Stimulated activated naive CD8-positive, alpha-beta T cell treated with anti-CD3 and anti-CD28 coated beads, Interleukin-15, amount 100 ng/mL, for 72 hours (primary cell): Measurements from ENCODE around the gene TNFAIP3.
"Not testable (repeated sequence)": the region's sequence is repeated elsewhere in the genome, so short reads cannot be mapped to it uniquely, and the experiment has no call there.

Experiments used
- ATAC-seq: fragments of 150-1000 bp; cut with Tn5 transposase; 2 replicates; pipeline ENCODE4 v1.10.0; 2021; ENCODE audit warnings: mild to moderate bottlenecking, moderate library complexity
- DNase-seq, 2 donors: peaks; one replicate each; pipeline ENCODE4 v3.0.0; 2021 to 2022
- H3K27ac Mint-ChIP-seq, 2 donors: one replicate each; pipeline ENCODE4 v1.8.0; 2022; ENCODE audit warnings: mild to moderate bottlenecking in 2 of 2, mixed read lengths in 2 of 2, moderate library complexity in 2 of 2
- H3K27me3 Mint-ChIP-seq: one replicate; pipeline ENCODE4 v1.8.0; 2022; ENCODE audit warnings: mixed read lengths
- H3K4me1 Mint-ChIP-seq: one replicate; pipeline ENCODE4 v1.8.0; 2022; ENCODE audit warnings: mild to moderate bottlenecking, mixed read lengths
- H3K4me3 Mint-ChIP-seq, 2 donors: one replicate each; pipeline ENCODE4 v1.8.0; 2022; ENCODE audit warnings: mild to moderate bottlenecking in 2 of 2, mixed read lengths in 2 of 2, moderate library complexity in 1 of 2
- H3K9me3 Mint-ChIP-seq, 2 donors: one replicate each; pipeline ENCODE4 v1.8.0; 2022; ENCODE audit warnings: mixed read lengths in 2 of 2

The TNFAIP3 gene

GRCh38 chr6:137836788-137837187 is 30.3 kb upstream of the TNFAIP3 start:
- H3K4me3 Mint-ChIP-seq, result no peak overlapping the region
- peaks cover 13% of the 10 kb centered on the region for H3K4me1 Mint-ChIP-seq
- ATAC-seq (no peak), DNase-seq (no peak)
- no peaks in the 10 kb centered on the region for H3K27me3 Mint-ChIP-seq
- peaks cover 30 to 59% of the 10 kb centered on the region in 2 donors for H3K9me3 Mint-ChIP-seq
- H3K27ac Mint-ChIP-seq, result no peak overlapping the region

DNA sequence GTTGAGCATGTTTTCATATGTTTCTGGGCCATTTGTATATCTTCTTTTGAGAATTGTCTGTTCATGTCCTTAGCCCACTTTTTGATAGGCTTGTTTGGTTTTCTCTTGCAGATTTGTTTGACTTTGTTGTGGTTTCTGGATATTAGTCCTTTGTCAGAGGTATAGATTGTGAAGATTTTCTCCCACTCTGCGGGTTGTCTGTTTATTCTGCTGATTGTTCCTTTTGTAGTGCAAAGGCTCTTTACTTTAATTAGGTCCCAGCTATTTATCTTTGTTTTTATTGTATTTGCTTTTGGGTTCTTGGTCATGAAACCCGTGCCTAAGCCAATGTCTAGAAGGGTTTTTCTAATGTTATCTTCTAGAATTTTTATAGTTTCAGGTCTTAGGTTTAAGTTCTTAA is 29.0 kb upstream of the TNFAIP3 start:
- not testable (repeated sequence) for ATAC-seq, DNase-seq, H3K27ac Mint-ChIP-seq, H3K27me3 Mint-ChIP-seq, H3K4me1 Mint-ChIP-seq, H3K4me3 Mint-ChIP-seq
- peaks cover 41 to 70% of the 10 kb centered on the region in 2 donors for H3K9me3 Mint-ChIP-seq

- Mint-ChIP-seq H3K9me3 (peaks cover 46 to 73% of the 10 kb centered on the region in 2 donors), H3K4me1 (peaks cover 11% of the 10 kb centered on the region)
- not testable (repeated sequence) for DNase-seq, H3K4me3 Mint-ChIP-seq, H3K27me3 Mint-ChIP-seq, H3K27ac Mint-ChIP-seq, ATAC-seq
These were observed 28.5 kb upstream of the TNFAIP3 start for GRCh38 chr6:137838597-137838996.

GRCh38 chr6:137839076-137839475 is 28.0 kb upstream of the TNFAIP3 start:
- peaks cover 11% of the 10 kb centered on the region for H3K4me1 Mint-ChIP-seq
- H3K27me3 Mint-ChIP-seq, result no peaks in the 10 kb centered on the region
- H3K4me3 Mint-ChIP-seq, result no peak overlapping the region
- H3K27ac Mint-ChIP-seq, result no peak overlapping the region
- peaks cover 51 to 69% of the 10 kb centered on the region in 2 donors for H3K9me3 Mint-ChIP-seq
- no peak for DNase-seq
- no peak for ATAC-seq

DNA sequence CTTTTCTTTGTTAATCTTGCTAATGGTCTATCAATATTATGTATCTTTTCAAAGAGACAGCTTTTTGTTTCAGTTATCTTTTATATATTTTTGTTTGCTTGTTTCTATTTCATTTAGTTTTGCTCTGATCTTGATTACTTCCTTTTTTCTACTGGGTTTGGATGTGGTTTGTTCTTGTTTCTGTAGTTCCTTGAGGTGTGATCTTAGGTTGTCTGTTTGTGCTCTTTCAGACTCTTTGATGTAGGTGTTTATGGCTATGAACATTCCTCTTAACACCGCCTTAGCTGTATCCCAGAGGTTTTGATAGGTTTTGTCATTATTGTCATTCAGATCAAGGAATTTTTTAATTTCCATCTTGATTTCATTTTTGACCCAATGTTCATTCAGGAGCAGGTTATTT is 26.8 kb upstream of the TNFAIP3 start:
- ATAC-seq, result no peak
- DNase-seq, result no peak
- peaks cover 11% of the 10 kb centered on the region for H3K4me1 Mint-ChIP-seq
- H3K27me3 Mint-ChIP-seq, result no peaks in the 10 kb centered on the region
- H3K9me3 Mint-ChIP-seq, result peaks cover 48 to 63% of the 10 kb centered on the region in 2 donors
- H3K4me3 Mint-ChIP-seq, result no peak overlapping the region
- no peak overlapping the region for H3K27ac Mint-ChIP-seq

DNA sequence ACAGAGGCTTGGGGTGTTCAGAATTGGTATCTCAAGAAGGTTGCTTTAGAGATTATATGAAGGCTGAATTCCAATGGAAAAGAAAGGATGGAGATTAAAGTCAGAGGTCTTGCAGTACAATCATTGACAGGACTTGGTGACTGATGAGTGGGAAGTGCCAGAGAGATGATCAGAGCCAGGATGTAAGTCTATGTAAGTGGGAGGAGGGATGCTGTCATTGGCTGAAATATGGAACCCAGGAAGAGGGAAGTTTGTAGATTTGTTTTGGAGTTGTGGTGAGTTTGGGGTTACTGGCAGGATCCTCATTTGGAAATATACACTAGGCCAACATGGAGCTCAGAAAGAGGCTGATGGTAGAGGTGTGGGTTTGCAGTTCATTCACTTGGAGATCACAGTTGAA is 23.8 kb upstream of the TNFAIP3 start:
- peaks cover 40 to 54% of the 10 kb centered on the region in 2 donors for H3K9me3 Mint-ChIP-seq
- H3K4me1 Mint-ChIP-seq, result peaks cover 5% of the 10 kb centered on the region
- DNase-seq (no peak), ATAC-seq (no peak)
- H3K27me3 Mint-ChIP-seq, result no peaks in the 10 kb centered on the region
- H3K27ac Mint-ChIP-seq, result no peak overlapping the region
- H3K4me3 Mint-ChIP-seq, result no peak overlapping the region

DNA sequence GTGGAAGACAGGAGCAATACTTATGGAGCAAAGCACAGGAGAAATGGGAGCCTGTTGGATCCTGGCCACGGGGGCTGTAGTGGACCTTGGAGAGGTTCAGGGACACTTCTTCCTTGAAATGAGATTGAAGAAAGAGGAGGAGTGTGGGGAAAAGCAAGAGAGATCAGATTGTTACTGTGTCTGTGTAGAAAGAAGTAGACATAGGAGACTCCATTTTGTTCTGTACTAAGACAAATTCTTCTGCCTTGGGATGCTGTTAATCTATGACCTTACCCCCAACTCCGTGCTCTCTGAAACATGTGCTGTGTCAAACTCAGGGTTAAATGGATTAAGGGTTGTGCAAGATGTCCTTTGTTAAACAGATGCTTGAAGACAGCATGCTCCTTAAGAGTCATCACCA is 22.7 kb upstream of the TNFAIP3 start:
- H3K9me3 Mint-ChIP-seq, result peaks cover 39 to 42% of the 10 kb centered on the region in 2 donors
- not testable (repeated sequence) for H3K27me3 Mint-ChIP-seq, H3K4me1 Mint-ChIP-seq, H3K27ac Mint-ChIP-seq, DNase-seq, H3K4me3 Mint-ChIP-seq, ATAC-seq

- peaks cover 38 to 39% of the 10 kb centered on the region in 2 donors for H3K9me3 Mint-ChIP-seq
- not testable (repeated sequence) for DNase-seq, ATAC-seq, H3K27me3 Mint-ChIP-seq, H3K4me3 Mint-ChIP-seq, H3K4me1 Mint-ChIP-seq, H3K27ac Mint-ChIP-seq
These were observed 22.3 kb upstream of the TNFAIP3 start for GRCh38 chr6:137844773-137845172.

GRCh38 chr6:137845460-137845859 is 21.6 kb upstream of the TNFAIP3 start:
- DNase-seq (no peak), ATAC-seq (no peak)
- H3K9me3 Mint-ChIP-seq, result peaks cover 31 to 33% of the 10 kb centered on the region in 2 donors
- H3K4me3 Mint-ChIP-seq, result no peak overlapping the region
- H3K27me3 Mint-ChIP-seq, result no peaks in the 10 kb centered on the region
- H3K27ac Mint-ChIP-seq, result no peak overlapping the region
- peaks cover 6% of the 10 kb centered on the region for H3K4me1 Mint-ChIP-seq

- H3K27me3 Mint-ChIP-seq, result no peaks in the 10 kb centered on the region
These were observed 20.8 kb upstream of the TNFAIP3 start for GRCh38 chr6:137846274-137846673.

DNA sequence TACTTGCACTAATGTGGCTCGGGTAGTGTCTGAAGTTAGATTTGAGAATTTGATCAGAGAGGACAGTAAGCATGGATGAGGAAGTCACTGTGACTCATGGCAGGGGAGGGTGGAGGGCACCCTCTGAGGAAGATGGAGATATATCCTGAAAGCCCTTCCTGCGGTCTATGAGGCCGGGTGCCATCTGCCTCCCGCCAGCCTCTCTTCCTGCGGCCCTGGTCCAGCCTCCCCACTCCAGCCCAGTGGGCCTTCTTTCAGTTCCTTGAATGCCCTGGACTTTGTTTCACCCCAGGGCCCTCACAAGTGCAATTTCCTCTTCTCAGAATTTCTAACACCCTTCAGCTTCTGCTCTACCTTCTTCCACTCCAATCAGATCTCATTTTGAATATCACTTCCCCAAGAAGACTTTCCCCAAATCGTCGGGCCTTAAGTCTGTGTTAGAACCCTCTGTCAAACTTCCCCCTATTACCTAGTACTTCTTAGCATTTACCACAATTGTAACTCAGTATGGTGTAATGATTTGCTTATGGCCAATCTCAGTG is 20.2 kb upstream of the TNFAIP3 start:
- DNase-seq, result no peak
- peaks cover 17 to 21% of the 10 kb centered on the region in 2 donors for H3K9me3 Mint-ChIP-seq
- peaks cover 19% of the 10 kb centered on the region for H3K4me1 Mint-ChIP-seq
- ATAC-seq, result no peak
- no peak overlapping the region for H3K4me3 Mint-ChIP-seq
- H3K27me3 Mint-ChIP-seq, result no peaks in the 10 kb centered on the region
- H3K27ac Mint-ChIP-seq, result no peak overlapping the region

More at GRCh38 chr6:137846274-137846673, 20.8 kb upstream of the TNFAIP3 start:
- DNase-seq (no peak), ATAC-seq (no peak)
- Mint-ChIP-seq H3K27ac (no peak overlapping the region), H3K9me3 (peaks cover 23 to 27% of the 10 kb centered on the region in 2 donors), H3K4me1 (peaks cover 13% of the 10 kb centered on the region), H3K4me3 (no peak overlapping the region)

GRCh38 chr6:137847748-137848147 is 19.3 kb upstream of the TNFAIP3 start:
- peaks cover 27% of the 10 kb centered on the region for H3K4me1 Mint-ChIP-seq
- H3K4me3 Mint-ChIP-seq, result no peak overlapping the region
- DNase-seq (no peak), ATAC-seq (no peak)
- H3K27me3 Mint-ChIP-seq, result no peaks in the 10 kb centered on the region
- peaks cover 10 to 13% of the 10 kb centered on the region in 2 donors for H3K9me3 Mint-ChIP-seq
- H3K27ac Mint-ChIP-seq, result no peak overlapping the region

DNA sequence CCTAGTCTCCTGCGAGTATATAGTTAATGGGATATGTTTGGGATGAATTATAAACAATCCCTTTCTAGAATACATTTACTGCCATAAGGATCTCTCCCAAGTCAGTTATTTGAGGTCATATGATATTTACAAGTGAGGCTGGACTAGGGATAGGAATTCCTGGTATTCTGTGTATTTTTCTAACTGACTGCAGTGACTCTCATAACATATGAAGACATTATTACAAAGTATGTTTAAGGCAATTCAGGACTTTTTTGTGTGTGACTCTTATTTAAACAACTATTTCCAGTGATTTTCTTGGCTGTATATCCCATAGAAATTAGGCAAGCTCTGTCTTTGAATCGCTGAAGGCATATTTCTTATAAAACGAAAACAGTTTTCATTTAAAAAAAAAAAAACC is 18.4 kb upstream of the TNFAIP3 start:
- ATAC-seq, result no peak
- DNase-seq, result no peak
- Mint-ChIP-seq H3K9me3 (peaks cover under 1 to 5% of the 10 kb centered on the region in 2 donors), H3K27ac (no peak overlapping the region), H3K4me1 (peaks cover 22% of the 10 kb centered on the region), H3K4me3 (no peak overlapping the region), H3K27me3 (no peaks in the 10 kb centered on the region)

GRCh38 chr6:137849181-137849980 is 17.7 kb upstream of the TNFAIP3 start:
- Mint-ChIP-seq H3K4me1 (peaks cover 22% of the 10 kb centered on the region), H3K27ac (no peak overlapping the region), H3K4me3 (no peak overlapping the region), H3K27me3 (no peaks in the 10 kb centered on the region), H3K9me3 (no peaks in the 10 kb centered on the region)
- DNase-seq (peak in 1 of 2 donors; percentile 49), ATAC-seq (peak; percentile 96)

GRCh38 chr6:137849981-137850714 is 16.9 kb upstream of the TNFAIP3 start:
- DNase-seq (no peak), ATAC-seq (no peak)
- no peak overlapping the region for H3K27ac Mint-ChIP-seq
- H3K27me3 Mint-ChIP-seq, result no peaks in the 10 kb centered on the region
- H3K4me3 Mint-ChIP-seq, result no peak overlapping the region
- H3K4me1 Mint-ChIP-seq, result peaks cover 22% of the 10 kb centered on the region
- no peaks in the 10 kb centered on the region for H3K9me3 Mint-ChIP-seq
